Hematopoietic multipotent progenitor cell (in vitro differentiated cells): ENCODE measurements around the gene MAMDC2. TPM values are rescaled to one million over a fixed set of nuclear protein-coding genes. Genes with fewer than 3 reads are reported as not detected.

ENCODE experiments used
- DNase-seq, 3 donors: peaks; one replicate each; pipeline ENCODE4 v3.0.0-alpha.2; 2011 to 2015; ENCODE audit warnings: low read depth in 2 of 3, low spot score in 2 of 3
- total RNA-seq: library from RNA; depleted of rRNA; stranded (reverse); fragments of >200 nt; gene quantifications from one replicate; pipeline ENCODE4 v1.2.3, GENCODE V29; 2012

MAMDC2 gene
- total RNA-seq, 1 donor, result 42.3 TPM

DNA sequence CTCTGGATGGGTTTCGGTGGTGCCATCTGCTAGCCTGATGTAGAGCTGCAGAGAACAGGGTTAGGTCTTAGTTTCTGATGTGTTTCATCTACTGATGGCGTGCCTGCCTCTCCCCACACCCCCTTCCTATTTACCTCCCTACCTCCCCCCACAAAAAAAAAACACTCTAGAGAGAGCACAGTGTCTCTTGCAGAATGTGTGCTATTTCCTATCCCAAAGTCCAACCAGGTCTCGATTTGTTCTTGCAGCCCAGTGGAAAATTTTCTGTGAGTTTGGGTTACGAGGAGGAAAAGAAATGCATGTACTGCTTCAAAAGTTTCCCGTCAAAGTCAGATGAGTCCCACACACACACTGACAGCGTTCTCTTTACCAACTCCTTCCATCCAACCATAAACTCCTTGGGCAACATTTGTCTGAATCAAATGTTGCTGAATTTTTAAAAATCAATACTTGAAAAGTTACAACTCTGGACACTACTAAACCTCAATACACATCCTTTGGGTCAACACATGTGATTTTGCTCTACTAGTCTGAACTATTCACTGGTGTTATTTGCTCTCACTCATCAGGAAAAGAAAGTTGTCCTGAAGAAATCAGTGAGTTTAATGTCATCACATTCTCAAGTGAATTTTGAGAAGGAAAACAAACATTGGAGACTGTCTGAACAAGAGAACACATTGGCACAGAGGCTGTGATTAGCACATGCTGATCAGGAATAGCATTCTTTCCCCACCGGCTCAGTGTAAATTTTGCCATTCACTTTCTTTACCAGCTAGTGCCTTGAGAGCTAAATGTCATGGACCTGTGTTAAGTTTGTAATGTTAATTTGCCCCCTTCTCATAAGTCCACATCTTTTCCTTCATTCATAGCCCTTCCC, 84.1 kb downstream of the MAMDC2 start:
- no peak for DNase-seq

- DNase-seq, result no peak
Observed at GRCh38 chr9:70130266-70130665, 86.6 kb downstream of the MAMDC2 start.

DNA sequence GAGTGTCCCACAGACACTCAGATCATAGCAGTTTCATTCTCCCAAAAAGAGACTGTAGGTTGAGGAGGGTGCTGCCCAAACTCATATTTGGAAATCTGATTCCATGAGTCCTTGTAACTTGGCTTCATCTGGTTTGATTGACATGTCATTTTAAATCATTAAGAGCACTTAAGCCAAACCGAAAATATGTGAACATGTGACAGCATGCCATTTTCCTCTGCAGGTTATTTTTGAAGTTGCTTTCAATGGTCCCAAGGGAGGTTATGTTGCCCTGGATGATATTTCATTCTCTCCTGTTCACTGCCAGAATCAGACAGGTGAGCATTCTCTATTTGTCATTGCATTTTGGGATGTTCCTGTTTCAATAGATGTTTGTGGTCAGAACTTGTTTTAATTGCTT, 87.6 kb downstream of the MAMDC2 start:
- DNase-seq, result no peak

DNA sequence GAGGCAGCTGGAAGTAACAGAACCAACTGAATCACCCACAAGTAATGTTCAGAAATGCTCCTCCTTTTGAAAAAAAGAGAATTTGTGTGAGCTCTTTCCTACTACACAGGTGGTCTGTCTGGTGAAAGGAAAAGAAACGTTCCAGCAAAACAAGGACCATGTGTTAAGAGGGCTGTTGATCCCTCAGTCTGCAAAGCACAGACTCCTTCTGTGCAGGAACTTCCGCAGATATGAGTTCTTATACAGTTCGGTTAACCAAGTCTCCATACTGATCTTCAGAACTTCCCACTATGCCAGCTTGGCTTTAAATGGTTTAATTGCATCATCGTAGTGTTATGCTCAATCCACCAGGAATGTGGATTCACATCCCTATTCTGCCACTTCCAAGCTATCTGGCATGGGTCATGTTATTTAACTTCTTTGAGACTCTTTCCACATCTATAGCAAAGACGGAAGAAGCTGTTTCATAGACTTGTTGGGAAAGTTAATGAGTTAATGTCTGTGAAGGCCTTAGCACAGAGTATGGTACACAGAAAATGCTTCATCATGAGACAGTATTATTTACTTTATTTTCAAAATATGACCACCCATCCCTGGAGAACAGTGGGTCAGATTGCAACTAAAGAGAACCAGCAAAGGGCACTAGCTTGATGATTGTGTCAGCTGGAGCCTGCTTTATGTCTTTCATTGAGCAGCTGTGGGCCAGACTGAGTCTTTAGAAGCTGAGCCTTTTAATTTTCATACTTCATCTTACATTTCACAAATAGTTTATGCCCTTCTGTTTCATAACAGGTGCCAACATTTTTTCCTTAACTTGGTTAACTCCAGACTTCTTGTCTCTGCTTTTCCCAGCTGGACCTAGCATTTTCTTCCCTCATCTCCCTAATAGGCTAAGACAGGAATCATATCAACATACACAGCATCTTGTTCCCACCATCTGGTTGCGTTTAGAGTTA, 89.9 kb downstream of the MAMDC2 start:
- DNase-seq, result no peak

- DNase-seq, result no peak
Observed at GRCh38 chr9:70134360-70134759, 90.7 kb downstream of the MAMDC2 start.

DNA sequence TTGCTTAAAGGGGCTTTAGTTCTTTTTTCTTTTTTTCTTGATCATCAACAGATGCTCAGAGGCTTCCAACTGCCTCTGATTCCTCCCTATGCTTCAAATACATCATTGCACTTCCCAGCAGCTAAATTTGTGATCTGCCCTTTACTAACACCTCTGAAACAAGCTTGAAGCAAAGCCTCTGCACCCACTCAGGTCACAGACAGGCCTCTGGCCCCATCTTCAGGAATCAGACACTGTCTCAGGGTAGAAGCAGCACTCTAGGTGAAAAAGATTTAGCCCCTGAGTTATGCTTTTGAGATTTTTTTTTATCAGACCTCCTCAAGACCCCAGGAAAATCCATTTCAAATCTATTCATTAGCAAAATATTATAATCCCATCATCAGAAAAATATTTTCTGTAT, 91.5 kb downstream of the MAMDC2 start:
- DNase-seq, result no peak

GRCh38 chr9:70136632-70137031, 93.0 kb downstream of the MAMDC2 start:
- DNase-seq, result no peak

DNA sequence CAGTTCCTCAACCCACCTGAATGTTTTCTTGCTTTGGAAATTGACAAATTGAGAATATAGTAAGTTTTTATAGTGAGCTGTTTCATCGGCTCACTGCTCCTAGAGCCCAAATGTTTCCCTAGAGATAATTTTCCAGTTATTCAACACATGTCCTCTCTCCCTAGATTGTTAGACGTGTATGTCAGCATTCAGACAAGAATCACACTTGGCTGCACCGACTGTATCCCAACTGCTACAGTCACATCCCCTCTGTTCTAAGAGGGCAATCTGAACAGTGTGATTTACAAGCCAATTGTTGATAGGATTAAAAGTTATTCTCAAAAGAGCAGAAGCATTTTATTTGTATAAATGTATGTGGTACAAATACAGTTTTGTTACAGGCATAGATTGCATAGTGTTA, 93.9 kb downstream of the MAMDC2 start:
- no peak for DNase-seq

- no peak for DNase-seq
Observed at GRCh38 chr9:70142101-70142500, 98.5 kb downstream of the MAMDC2 start.

DNA sequence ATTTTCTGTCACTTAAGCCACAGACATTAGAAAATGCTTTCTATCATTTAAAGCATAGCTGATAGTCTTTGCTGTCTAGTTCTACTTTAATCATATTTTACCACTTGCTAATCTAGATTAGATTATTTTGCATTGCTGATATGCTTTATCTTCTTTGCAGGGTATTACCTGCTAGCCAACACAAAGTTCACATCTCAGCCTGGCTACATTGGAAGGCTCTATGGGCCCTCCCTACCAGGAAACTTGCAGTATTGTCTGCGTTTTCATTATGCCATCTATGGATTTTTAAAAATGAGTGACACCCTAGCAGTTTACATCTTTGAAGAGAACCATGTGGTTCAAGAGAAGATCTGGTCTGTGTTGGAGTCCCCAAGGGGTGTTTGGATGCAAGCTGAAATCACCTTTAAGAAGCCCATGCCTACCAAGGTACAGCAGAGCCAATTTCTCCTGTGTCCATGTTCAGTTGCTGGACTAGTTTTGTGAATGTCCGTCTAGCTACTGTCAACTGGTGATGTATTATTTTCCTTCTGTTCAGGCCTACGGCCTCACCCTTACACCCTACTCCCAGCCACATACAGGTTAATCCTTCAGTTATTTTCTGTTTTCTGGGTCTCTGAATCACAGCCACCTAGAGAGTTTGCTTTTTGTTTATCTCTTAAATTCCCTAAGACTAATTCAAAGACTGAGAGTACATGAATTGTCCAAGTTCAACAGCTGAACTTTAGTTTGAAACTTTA, 99.9 kb downstream of the MAMDC2 start:
- no peak for DNase-seq

DNA sequence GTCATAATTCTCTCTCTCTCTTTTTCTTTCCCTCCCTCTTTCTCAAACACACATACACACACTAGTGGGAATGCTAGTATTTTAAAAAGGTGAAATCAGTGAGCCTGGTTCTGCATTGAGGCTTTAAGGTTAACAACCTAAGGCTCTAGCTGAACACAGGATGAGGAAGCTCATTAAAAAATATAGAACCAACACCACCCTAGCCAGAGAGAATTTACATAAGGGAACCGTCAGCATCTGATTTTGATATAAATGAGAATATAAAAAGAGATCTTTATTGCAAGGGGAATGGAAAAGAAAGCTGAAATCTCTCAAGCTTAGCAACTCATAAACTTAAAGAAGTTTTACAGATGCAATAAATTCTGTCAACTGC, 100.5 kb downstream of the MAMDC2 start:
- DNase-seq, result no peak

- no peak for DNase-seq
Observed at GRCh38 chr9:70145981-70146380, 102.3 kb downstream of the MAMDC2 start.

DNA sequence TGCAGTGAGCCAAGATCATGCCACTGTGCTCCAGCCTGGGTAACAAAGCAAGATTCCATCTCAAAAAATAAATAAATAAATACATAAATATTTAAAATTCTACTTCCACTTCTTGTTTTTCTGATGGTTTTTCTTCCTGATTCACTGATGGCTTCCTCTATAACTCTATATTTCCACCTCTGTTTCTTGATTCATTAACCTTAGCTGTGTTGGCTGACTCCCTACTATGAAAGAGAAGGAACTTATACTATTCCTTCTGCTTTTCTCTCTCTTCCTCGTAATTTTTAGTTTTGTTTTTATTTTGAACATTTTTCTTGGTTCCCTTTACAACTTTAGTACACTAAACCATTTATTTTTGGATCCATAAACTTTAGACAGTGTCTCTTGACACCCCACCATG, 103.5 kb downstream of the MAMDC2 start:
- no peak for DNase-seq

GRCh38 chr9:70147651-70148050, 104.0 kb downstream of the MAMDC2 start:
- no peak for DNase-seq

GRCh38 chr9:70152350-70152749, 108.7 kb downstream of the MAMDC2 start:
- DNase-seq, result no peak

DNA sequence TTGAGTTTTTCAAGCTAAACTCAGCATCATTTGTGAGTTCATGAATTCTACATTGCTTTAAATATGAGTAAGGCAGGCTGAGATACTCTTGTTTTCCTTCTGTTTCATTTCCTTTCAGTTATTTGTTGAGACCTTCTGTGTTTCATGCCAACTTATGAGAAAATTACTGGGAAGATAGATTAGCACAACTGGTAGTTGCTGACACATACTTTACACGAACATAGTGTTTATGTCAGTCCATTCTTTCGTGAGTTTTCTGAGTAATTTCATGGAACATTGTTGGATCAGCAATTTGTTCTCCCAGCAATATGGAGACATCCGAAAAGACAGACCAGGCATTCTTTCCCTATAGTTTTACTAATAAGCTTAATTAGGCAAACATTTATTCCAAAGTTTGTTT, 113.1 kb downstream of the MAMDC2 start:
- DNase-seq, result no peak

- no peak for DNase-seq
Observed at GRCh38 chr9:70159630-70160029, 116.0 kb downstream of the MAMDC2 start.

GRCh38 chr9:70160686-70161600, 117.3 kb downstream of the MAMDC2 start:
- DNase-seq, result no peak

DNA sequence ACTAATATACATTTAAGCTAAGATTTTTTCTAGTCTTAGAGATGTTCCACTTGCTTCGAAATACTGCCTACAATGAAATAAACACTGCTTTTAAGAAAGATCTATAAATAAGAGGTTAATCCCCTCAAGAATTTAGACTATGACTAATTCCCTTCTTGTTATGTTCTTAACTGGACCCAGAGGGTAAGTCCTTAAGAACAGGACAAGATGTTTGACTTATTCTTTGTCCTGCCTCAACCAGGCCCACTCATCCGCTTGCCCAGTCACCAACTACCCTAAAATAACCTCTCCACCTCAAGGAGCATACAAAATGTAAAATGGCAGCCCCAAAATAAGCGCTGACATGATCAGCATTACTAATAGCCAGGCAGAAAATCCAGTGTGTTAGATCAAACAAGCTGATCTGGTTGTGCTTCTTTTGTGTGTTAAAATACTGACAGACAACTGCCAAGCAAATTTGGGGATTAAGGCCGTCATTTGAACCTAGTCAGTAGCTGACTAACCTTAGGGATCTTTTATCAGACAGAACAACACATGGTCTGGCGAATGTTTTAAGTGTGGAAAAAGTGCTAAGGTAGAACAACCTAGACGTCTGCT, 121.5 kb downstream of the MAMDC2 start:
- DNase-seq, result no peak

- no peak for DNase-seq
Observed at GRCh38 chr9:70168521-70168920, 124.9 kb downstream of the MAMDC2 start.
